GM21825 (cell line): ENCODE results near the gene DOCK9.

Experiments used
- ATAC-seq: cut with Tn5 transposase; IDR thresholded peaks from one replicate; pipeline ENCODE4 v1.9.1; 2021; ENCODE audit warnings: mild to moderate bottlenecking, moderate library complexity; ENCODE audit not compliant: unreplicated experiment

Gene DOCK9

DNA sequence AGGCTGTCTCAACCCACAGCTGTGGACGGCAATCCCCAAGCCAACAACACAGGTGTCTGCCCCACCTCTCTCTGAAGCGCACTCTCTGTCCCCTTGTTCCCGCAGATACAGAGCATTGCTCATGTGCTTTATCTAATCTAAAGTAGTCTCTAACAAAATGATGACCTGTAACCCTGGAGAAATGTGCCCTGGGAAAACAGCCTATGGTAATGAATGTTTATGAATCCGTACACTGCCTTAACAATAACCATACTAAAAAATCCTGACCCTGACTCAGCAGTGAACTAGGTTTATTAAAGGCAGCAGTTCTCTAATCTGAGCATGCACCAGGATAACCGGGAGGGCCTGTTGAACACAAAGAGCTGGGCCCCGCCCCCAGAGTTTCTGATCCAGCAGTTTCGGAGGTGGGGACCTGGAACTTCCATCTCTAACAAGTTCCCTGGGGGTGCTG is 174.7 kb downstream of the DOCK9 start:
- no peak for ATAC-seq

DNA sequence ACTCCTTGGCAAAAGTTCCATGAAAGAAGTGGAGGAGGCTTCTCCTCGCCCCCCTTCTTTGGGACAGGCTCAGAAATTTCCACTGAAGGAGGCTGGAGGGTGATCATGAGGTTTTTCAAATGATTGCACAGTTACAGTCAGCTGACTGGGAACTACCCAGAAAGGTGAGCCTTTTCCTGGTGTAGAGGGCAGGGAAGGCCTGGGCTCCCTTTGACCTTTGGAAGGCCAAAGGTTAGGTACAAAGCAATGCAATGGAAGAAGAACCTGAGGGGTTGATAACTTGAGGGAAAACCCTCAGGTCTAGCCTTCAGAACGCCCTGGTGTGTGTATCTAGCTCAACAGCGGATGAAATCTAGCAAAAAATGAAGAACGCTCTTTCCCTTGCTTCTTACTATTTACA is 175.3 kb downstream of the DOCK9 start:
- ATAC-seq, result no peak

DNA sequence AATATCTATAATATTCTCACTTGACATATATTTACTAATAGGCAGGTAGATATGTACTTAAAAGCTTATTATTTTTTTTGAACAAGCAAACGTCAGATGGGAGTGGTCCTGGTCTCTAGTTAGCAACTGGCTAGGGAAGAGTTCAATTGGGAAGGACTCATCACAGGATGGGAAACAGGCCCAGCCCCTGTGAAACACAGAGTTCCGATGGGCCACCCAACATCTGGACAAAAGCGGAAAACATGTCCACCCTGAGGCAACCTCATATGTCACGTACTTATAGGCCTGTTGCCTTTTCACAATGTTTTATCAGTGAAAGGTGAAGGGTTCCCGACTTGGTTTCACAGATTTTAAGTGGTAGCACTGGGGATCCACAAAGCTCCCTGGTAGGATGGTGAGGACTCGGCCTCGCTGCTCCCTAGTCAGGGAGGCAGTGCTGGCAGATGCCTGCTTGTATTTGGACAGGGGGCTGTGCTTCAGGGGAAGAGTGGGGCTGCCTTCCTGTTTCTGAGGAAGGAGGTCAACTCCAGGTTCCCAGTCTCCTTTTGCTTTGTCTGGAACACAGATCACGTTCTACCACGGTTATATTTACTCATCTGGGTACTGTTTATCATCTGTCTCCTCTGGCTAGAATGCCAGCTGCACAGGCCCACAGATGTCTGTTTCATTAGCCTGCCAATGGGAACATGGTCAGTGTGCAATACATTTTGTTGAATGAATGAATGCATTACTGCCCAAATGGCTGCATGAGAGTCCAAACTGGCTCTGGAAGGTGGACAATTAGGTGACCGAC is 176.0 kb downstream of the DOCK9 start:
- ATAC-seq, result no peak

DNA sequence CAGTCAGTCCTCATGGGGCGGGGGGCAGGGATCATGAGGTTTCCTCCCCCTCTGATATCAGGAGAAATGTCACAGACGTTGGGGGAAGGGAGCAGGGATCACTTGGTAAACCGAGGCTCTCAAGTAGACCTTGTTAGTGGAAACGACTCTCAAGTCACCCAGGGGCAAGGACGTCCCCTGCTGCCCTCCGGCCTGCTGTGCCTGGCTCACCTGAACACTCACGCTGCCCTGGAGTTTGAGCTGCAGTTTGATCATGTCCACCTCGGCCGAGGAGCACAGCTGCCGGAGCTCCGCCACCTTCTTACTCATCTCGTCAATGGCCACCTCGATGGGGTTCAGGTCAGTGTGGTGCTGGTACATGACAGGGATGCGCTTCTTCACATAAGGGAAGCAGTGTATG is 177.8 kb downstream of the DOCK9 start:
- ATAC-seq, result no peak

DNA sequence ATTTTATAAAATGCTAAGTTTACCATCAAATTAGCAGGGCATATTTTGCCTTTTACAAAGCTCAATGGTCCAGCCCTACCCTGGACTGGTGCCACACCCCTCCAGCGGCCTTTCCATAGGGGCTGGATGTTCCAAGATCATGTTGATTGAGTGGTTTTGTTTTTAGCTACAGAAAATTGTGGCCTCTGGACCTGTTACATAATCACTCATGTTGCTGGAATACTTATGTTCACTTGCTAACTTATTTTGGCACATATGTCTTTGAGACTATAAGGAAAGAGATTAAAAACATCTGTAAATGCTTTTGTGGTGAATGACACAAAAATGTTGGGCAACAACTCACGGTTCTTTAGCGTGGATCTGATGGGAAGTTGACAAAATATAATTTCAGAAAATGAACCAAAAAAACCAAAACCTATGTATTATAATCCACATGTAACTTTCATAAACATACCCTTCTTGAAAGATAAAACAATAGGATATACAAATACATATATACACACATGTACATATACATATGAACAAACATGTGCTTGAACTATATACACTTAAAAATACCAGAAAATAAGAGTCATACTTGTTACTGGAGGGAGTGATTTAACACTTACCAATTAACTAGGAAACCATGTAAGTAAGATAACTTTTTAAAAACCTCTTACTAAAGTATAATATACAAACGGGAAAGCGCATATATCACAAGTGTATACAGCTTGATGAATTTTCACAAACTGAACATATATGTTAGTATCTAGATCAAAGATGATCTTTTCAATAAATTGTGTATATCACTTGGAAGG is 178.8 kb downstream of the DOCK9 start:
- ATAC-seq, result no peak

DNA sequence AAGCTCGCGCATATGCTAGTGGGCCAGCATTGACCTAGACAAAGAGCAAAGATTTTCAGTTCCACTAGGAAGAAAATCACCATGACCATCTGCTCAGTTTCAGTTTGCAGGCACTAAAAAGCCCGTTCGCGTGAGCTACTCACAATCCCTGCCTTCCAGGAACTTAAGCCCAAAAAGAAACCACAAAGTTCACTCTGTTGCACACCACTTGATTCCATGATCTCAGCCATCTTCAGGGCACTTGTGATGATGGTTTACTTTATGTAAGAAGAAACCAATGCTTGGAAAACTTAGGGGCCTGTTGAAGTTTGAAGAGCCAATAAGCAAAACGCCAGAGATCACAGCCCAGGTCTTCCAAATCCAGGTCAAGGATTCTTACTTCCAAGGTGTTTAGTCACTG is 180.4 kb downstream of the DOCK9 start:
- ATAC-seq, result no peak

DNA sequence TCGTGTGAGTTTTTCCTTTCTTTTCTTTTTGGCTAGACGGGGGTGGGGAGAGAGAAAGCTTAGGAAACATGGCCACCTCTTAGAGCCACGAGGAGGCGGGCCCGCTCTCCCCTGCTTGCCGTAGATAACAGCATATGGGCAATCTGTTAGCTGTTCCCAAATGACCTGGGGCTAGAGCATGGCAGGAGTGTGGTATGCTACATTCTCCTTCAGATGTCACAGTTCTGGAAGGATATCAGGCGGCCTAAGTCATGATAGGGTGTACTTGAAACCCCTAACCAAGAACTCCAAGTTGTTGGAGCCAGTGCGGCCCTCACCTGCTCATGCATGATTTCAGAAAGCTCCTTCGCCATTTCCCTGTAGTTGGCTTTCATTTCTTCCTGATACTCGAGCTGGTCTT is 181.1 kb downstream of the DOCK9 start:
- ATAC-seq, result no peak

DNA sequence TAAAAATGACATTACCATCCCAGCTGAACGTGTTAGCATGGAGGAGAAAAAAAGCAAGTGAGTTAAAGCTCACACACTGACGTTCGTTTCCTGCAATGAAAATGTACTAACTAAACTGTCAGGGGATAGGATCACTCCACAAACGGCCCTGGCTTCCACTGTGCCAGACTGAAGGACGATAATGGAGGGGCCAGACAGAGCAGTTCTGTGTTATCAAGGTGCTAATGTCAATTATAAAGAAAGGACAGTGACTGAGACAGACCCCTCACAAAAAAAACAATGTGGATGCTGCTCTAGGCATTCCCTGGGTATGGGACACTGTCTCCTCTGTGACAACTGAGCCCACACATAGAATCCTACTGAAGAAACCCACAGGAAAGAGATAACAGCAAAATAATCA is 181.7 kb downstream of the DOCK9 start:
- no peak for ATAC-seq

DNA sequence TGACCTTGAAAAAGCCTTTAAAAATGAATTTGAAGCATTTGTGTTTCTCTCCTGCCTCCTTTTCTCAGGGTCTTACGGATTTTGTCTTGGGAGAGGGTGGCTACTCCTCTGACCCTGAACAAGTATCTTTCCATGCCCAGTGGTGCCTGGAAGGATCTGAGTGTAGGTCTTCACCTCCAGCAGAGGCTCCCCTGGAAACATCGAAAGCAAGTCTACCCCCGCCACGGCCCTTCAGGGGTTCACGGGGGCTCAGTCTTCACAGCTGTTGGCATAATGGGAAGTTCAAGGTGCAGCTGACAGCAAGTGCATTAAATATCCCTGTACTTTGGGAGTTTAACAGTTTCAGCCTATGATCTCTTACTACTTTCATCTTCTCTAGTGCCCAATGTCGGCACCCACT is 182.6 kb downstream of the DOCK9 start:
- ATAC-seq, result no peak

DNA sequence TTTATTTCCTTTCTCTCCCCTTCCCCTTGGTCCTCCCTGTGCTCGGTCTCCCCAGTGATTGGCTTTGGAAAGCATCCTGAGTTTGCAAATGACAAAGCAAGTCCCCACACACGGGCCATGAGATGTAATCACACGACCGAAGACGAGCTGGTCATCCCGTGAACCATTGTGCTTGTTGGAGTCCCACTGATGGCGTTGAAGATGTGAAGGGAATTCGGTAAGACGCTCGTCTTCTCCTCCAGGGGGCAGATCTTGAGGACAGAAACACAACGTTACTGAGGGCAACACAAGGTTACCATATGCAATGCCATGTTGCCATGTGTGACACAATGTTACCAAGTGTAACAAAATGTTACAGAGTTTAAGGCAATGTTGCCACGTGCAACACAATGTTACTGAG is 183.4 kb downstream of the DOCK9 start:
- ATAC-seq, result no peak

DNA sequence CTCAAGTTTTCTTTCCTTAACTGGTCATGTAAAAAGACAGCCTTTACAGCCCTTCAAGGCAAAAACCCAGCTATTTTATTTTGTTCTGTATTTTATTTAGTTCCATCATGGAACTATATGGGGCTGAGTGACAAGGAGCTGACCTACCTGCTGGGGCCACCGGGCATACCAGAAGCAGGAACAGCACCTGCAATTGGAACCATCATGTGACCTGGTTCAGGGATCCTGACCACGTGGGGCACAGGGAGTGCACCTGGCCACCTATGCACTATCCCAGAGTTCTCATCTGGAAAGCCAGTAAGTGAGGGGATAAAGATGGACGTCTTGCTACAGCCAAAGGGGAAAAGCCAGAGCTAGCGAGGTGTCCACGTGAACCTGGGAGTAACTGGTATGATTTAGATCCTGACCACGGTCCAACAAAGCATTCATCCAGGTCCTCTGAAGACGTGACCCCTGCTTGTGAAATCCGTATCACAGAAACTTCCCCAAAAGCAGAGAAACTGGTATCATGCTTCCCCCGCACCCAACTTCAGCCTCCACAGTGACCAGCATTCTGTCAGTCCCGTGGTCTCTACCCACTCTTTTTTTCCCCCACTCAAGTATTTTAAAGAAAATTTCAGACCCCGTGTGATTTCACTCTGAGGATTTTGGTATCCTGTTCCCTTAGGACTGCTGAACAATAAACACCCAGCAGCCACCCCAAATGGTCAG is 184.9 kb downstream of the DOCK9 start:
- ATAC-seq, result no peak

DNA sequence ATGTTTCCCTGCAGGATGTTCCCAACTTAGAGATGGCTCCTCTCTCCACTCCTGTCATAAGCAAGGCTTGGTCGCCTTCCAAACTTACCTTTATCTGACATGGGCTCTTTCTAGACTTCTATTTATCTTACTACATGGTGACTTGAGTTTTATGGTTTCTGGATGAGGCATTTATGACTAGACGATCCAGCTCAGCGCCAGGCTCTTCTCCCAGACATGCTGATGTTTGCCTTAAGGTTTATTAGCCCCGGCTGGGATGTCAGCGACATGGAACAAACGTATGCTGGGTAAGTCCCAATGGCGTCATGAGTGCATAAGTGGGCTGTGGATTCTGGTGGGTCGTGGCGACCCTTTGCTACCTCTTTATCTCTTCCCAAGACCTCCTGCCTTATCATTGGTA is 185.5 kb downstream of the DOCK9 start:
- ATAC-seq, result no peak

DNA sequence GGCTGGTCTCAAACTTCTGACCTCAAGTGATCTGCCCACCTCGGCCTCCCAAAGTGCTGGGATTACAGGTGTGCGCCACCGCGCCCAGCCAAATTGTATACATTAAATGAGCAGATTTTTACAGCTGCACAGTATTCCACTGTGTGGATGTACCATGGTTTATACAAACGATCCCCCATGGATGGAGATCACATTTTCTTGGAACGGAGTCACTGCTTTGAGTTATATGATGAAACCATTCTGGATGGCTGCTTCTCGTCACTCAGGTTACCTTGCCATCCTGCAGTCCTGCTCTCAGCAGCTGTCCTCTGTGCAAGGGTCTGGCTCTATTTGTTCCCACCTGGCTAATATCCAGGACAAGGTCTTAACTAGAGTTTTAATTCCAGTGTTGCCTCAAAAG is 186.3 kb downstream of the DOCK9 start:
- no peak for ATAC-seq

DNA sequence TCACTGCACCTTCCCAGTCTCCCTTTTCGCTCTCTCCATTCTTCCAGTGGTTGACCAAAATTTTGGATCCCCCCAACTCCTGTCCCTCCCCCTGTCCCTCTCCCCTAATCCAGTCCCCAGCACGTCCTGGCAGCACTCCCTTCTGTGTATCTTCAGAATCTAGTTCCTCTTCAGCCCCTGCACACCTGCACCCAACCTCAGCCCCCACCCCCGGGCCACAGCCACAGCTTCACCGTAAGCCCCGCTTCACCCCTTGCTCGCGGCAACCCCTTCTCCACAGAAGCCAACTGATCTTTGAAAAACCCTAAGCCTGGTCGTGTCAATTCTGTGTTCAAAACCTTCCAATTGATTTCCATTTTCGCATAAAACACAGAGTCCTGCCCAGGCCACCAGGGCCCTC is 189.9 kb downstream of the DOCK9 start:
- no peak for ATAC-seq

DNA sequence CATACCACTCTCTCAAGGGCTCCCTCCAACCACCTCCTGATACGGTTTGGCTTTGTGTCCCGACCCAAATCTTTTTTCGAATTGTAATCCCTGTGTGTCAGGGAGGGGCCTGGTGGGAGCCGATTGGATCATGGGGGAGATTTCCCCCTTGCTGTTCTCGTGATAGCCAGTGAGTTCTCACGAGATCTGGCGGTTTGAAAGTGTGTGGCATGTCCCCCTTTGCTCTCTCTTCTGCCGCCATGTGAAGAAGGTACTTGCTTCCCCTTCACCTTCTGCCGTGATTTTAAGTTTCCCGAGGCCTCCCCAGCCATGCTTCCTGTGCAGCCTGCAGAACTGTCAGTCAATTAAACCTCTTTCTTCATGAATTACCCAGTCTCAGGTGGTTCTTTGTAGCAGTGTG is 190.7 kb downstream of the DOCK9 start:
- ATAC-seq, result no peak

DNA sequence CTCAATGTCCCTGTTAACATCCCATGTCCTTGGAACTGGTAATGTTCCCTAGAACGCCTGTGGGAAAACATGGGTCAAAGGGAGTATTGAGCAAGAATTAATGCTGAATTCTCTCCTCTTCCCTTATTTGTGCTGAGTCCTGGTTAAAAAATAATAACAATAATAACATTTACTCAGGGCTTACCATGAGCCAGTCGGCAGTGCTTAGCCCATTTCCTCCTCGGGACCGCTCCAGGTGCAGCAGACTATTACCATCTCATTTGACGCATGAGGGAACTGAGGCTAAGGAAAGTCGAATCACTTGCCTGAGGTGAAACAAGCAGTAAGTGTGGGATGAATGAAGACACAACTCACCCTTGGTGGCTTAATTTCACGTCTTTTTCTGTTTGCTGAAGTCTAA is 191.8 kb downstream of the DOCK9 start:
- ATAC-seq, result no peak

DNA sequence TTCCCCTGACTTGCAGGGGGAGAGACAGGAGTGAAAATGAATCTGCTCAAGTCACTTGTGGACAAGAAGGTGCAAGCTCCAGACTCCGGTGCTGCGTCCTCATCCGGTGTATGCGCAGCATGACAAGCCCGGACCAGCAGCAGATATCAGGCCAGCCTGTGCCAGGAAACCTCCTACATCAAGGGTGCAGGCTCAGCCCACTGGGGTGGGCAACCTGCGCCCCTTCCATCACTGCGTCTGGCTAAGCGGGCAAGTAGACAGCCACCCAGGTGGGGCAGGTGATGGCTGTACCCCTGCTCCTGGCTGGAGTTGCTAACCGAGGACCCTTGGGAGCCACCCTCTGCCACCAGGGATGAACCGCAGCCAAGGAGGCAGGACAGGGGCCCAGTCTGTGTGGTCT is 192.5 kb downstream of the DOCK9 start:
- no peak for ATAC-seq

DNA sequence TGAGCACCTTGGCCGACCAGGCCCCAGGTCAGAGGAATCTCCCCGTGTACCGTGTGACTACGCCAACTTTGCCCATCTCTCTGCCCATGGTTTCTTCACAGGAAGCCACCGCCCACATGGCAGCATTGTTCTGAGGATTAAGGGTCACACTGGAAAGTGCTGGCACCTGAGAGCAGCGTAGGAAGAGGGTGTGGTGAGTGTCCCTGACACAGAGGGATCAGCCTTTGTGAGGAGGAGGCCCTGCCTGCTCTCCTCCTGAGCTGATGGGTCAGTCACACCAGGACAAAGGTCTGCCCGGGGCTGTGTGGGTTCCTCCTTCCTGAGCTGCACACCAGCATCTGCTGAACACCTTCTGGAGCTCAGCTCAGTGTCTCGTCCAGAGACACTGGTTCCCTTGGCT is 193.2 kb downstream of the DOCK9 start:
- no peak for ATAC-seq

DNA sequence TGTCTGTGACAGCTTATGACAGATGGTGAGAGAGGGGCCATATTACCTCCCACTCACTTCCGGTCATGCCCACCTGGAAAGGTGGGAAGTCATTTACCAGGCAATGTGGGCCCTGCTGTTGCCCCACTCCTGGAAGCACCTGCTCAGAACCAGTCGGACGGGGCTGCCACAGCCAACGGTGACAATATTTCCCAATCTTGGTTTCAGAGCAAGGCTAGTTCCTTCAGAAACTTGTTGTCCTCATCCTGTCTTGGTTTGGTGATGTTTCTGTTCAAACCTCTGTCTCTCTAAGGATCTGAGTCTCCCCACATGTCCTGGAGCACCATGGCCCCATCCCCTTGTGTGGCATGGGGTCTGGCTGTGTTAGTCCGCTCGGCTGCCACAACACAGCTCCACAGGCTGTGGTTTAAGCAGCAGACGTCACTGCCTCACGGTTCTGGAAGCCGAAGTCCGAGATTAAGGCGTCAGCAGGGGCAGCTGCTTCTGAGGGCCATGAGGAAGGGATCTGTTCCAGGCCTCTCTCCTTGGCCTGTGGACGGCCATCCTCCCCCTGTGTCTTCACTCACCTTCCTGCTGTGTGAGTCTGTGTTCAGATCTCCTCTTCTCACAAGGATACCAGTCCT is 193.9 kb downstream of the DOCK9 start:
- ATAC-seq, result no peak

DNA sequence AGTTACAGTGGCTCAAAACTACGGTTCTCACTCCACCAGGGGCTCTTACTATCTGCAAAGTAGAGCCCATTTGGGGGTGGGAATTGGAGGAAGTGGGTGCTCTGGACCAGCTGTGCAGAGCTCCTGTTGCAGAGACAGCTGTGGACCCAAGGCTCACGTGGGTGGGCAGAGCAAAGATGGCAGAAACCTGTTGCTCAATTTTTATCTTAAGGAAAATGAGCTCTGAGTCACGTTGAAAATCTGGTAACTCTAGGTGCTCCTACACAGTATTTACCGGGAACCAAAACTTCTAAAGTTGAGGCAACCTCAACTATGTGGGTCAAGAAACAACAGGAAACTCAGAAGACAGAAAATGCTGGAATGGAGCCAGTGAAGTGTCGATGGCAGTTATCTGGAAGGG is 195.2 kb downstream of the DOCK9 start:
- no peak for ATAC-seq

DNA sequence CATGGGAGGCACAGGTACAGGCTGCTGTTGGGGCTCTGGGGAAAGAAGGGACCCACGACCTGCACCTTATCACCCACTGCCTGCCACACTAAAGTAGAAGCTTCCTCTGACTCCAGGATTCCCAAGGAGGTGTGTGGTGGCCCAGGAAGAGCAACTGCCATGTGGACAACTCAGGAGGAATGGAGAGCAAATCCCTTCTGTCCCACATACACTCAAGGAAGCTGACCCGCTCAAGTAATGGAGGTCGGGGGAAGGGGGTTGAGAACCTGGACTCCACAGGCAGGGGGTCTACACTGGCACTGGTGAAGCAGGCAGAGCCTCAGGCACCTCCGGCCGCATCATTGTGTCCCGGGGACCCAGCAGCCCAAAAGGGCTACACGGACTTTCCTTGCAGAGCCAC is 196.0 kb downstream of the DOCK9 start:
- ATAC-seq, result no peak
